ENCODE data around the gene RTP1.

DNA sequence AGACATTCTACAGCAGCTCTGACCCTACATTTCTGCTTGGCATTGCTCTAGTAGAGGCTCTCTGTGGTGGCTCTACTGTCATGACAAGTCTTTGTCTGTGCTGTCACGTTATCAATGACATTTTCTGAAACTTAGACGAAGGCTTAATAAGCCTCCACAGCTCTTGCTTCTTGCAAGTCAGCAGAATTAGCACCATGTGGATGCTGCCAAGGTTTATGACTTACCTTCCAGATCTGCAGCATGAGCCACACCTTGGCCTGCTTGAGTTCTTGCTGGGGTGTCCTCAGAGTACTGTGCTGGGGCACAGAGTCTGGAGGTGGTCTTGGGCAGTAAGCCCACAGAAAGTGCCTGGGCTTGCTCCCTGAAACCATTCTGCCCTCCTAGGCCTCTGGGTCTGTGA, 9.8 kb downstream of the RTP1 start:
- TF ChIP-seq, protein P1, sequence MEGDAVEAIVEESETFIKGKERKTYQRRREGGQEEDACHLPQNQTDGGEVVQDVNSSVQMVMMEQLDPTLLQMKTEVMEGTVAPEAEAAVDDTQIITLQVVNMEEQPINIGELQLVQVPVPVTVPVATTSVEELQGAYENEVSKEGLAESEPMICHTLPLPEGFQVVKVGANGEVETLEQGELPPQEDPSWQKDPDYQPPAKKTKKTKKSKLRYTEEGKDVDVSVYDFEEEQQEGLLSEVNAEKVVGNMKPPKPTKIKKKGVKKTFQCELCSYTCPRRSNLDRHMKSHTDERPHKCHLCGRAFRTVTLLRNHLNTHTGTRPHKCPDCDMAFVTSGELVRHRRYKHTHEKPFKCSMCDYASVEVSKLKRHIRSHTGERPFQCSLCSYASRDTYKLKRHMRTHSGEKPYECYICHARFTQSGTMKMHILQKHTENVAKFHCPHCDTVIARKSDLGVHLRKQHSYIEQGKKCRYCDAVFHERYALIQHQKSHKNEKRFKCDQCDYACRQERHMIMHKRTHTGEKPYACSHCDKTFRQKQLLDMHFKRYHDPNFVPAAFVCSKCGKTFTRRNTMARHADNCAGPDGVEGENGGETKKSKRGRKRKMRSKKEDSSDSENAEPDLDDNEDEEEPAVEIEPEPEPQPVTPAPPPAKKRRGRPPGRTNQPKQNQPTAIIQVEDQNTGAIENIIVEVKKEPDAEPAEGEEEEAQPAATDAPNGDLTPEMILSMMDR (IDR thresholded peaks at IDR 0.05 in 4 of 5, conservative IDR thresholded peaks at IDR 0.05 in 1 of 5), result no peak
- TF ChIP-seq POLR2A (IDR thresholded peaks at IDR 0.05), result no peak

Measured in gastrocnemius medialis (tissue), 4 donors.